ENCODE data around the gene VIPR2. TPM values are rescaled to one million over a fixed set of nuclear protein-coding genes. Genes with fewer than 3 reads are reported as not detected.

The VIPR2 gene
- total and polyA plus RNA-seq, 2 experiments from 2014 or later = 2.2 to 2.4 TPM

DNA sequence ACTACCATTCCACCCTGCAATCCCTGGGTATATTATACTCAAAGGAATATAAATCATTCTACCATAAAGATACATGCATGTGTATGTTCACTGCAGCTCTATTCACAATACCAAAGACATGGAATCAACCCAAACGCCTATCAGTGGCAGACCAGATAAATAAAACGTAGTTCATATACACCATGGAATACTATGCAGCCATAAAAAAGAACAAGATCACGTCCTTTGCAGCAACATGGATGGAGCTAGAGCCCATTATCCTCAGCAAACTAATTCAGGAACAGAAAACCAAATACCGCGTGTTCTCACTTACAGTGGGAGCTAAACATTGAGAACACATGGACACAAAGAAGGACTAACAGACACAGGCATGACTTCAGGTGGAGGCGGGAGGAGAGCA is 150.0 kb downstream of the VIPR2 start:
- Histone ChIP-seq H3K4me3 (no peak overlapping the region), H3K27ac (no peak overlapping the region), H3K9me3 (ENCODE audit: low read depth) (no peaks in the 10 kb centered on the region), H3K27me3 (peaks cover 37% of the 10 kb centered on the region), H3K36me3 (no peaks in the 10 kb centered on the region), H3K4me1 (ENCODE audit: low read depth) (no peaks in the 10 kb centered on the region)
- TF ChIP-seq, protein P1, sequence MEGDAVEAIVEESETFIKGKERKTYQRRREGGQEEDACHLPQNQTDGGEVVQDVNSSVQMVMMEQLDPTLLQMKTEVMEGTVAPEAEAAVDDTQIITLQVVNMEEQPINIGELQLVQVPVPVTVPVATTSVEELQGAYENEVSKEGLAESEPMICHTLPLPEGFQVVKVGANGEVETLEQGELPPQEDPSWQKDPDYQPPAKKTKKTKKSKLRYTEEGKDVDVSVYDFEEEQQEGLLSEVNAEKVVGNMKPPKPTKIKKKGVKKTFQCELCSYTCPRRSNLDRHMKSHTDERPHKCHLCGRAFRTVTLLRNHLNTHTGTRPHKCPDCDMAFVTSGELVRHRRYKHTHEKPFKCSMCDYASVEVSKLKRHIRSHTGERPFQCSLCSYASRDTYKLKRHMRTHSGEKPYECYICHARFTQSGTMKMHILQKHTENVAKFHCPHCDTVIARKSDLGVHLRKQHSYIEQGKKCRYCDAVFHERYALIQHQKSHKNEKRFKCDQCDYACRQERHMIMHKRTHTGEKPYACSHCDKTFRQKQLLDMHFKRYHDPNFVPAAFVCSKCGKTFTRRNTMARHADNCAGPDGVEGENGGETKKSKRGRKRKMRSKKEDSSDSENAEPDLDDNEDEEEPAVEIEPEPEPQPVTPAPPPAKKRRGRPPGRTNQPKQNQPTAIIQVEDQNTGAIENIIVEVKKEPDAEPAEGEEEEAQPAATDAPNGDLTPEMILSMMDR (IDR thresholded peaks at IDR 0.05; ENCODE audit: low read depth, low read length) = no peak
- DNase-seq (ENCODE audit: low read depth in 1 of 2, low spot score in 1 of 2) = no peak

DNA sequence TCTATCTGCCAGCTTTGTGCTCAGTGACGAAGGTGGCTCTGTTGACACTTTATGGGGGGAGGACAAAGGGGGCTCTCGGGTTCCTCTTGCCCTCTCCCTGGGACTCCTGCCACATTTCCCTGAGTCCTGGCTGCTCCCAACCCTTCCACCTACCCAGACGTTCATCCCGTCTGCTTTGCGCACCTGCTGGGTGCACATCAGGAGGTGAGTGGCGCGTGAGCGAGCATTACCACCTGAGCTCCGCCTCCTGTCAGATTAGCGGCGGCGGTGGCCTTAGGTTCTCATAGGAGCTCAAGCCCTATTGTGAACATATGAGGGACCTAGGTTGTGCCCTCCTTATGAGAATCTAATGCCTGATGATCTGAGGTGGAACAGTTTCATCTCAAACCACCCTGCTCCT is 151.1 kb downstream of the VIPR2 start:
- no peak for DNase-seq (ENCODE audit: low read depth in 1 of 2, low spot score in 1 of 2)
- peaks cover 37% of the 10 kb centered on the region for H3K27me3 ChIP-seq

DNA sequence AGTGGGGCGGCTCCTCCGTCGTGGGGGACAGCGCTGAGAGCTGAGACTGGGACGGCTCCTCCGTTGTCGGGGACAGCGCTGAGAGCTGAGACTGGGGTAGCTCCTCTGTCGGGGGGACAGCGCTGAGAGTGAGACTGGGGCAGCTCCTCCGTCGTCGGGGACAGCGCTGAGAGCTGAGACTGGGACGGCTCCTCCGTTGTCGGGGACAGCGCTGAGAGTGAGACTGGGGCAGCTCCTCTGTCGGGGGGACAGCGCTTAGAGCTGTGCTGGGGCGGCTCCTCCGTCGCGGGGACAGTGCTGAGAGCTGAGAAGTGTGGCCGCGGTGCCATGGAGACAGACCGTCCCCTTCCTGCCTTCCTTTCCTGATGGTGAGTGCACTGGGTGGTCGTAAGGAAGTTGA is 151.9 kb downstream of the VIPR2 start:
- no peak overlapping the region for H3K4me3 ChIP-seq
- H3K27me3 ChIP-seq = peaks cover 37% of the 10 kb centered on the region
- H3K4me1 ChIP-seq (ENCODE audit: low read depth) = no peaks in the 10 kb centered on the region
- TF ChIP-seq, protein P1 (IDR thresholded peaks at IDR 0.05; ENCODE audit: low read depth, low read length) = no peak
- no peaks in the 10 kb centered on the region for H3K9me3 ChIP-seq (ENCODE audit: low read depth)
- no peak for DNase-seq (ENCODE audit: low read depth in 1 of 2, low spot score in 1 of 2)
- no peak overlapping the region for H3K27ac ChIP-seq
- no peaks in the 10 kb centered on the region for H3K36me3 ChIP-seq

More for the DNA sequence above, 151.1 kb downstream of the VIPR2 start:
- Histone ChIP-seq H3K9me3 (ENCODE audit: low read depth) (no peaks in the 10 kb centered on the region), H3K36me3 (no peaks in the 10 kb centered on the region), H3K4me1 (ENCODE audit: low read depth) (no peaks in the 10 kb centered on the region), H3K27ac (no peak overlapping the region), H3K4me3 (no peak overlapping the region)
- TF ChIP-seq, protein P1 (IDR thresholded peaks at IDR 0.05; ENCODE audit: low read depth, low read length) = no peak

DNA sequence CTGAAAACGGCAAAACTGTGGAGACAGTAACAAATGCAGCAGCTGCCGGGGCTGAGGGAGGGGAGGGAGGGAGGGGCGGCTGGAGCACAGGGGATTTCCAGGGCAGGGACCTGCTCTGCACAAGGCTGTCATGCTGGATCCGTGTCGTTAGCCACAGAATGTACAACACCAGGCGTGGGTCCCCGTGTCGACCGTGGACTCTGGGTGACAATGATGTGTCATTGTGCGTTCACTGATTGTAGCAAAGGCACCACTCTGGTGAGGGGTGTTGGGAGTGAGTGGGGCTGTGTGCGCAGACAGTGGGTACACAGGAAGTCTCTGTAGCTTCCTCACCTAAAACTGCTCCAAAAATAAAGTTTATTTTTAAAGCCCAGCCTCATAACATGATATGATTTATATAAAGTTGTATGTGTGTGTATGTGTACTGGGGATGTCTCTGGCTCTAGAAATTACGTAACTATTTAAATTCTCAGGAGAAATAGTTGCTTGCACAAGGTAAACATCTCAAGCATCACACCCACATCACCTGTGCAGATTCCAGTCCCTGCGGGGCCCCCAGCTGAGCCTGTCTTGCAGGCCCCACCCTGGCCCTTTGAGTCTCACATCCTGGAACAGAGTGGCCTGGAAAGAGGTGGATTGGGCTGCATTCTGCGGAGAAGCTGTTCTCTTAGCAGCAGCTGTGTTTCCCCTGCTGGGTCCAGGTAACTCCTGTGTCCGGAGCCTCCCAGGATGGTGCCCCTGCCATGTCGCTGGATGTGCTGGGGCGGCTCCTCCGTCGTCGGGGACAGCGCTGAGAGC is 152.6 kb downstream of the VIPR2 start:
- Histone ChIP-seq H3K36me3 (no peaks in the 10 kb centered on the region), H3K4me3 (no peak overlapping the region), H3K27me3 (peaks cover 37% of the 10 kb centered on the region), H3K4me1 (ENCODE audit: low read depth) (no peaks in the 10 kb centered on the region), H3K27ac (no peak overlapping the region), H3K9me3 (ENCODE audit: low read depth) (no peaks in the 10 kb centered on the region)
- TF ChIP-seq, protein P1 (IDR thresholded peaks at IDR 0.05; ENCODE audit: low read depth, low read length) = no peak
- DNase-seq (ENCODE audit: low read depth in 1 of 2, low spot score in 1 of 2) = no peak

DNA sequence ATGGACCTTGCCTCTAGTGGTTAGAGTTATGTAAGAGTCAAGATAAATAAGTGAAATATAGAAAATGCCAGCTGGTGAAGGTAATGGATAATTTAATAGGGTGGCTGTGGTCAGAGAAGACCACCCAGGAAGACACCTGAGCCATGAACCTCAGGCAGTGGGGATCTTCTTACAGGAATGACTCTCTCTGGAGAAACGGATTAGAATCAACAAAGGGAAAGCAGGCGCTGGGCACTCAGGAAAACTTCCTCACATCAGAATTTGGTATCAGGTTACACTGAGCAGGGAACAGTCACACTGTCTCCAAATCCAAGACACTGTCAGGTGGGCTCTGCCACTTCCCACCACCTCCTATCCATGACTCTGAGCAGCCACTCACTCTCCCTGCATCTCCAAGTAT is 155.7 kb downstream of the VIPR2 start:
- Histone ChIP-seq H3K9me3 (ENCODE audit: low read depth) (no peaks in the 10 kb centered on the region), H3K27ac (no peak overlapping the region), H3K36me3 (no peaks in the 10 kb centered on the region), H3K4me3 (no peak overlapping the region), H3K27me3 (peaks cover 37% of the 10 kb centered on the region), H3K4me1 (ENCODE audit: low read depth) (no peaks in the 10 kb centered on the region)
- DNase-seq (ENCODE audit: low read depth in 1 of 2, low spot score in 1 of 2) = no peak
- TF ChIP-seq, protein P1 (IDR thresholded peaks at IDR 0.05; ENCODE audit: low read depth, low read length) = no peak

Data from cardiac muscle cell (in vitro differentiated cells and primary cell).